HepG2 (cell line): ENCODE results near the gene F12. TPM values are rescaled to one million over a fixed set of nuclear protein-coding genes. Genes with fewer than 3 reads are reported as not detected.

Experiments used
- ATAC-seq: fragments of 200-7000 bp; cut with Tn5 transposase; 3 replicates; pipeline ENCODE4 v1.9.1; 2020; ENCODE audit warnings: mild to moderate bottlenecking, moderate library complexity
- BruUV-seq: library from RNA; stranded (reverse); fragments of 400-500 nt; replicated peaks from 2 replicates; lab custom pipeline; 2021; lab: Mats Ljungman, UMichigan
- CTCF ChIA-PET: fragments of 300-600 bp; formaldehyde crosslinking; extraction: SDS; loops from one replicate; lab custom pipeline; 2021; ENCODE audit warnings: low total read pairs, inconsistent platforms, low intra/inter-chr PET ratio; lab: Yijun Ruan, JAX
- POLR2A ChIA-PET: fragments of 350-600 bp; sonication (Branson Sonifier 250); formaldehyde crosslinking; loops from one replicate; lab custom pipeline; 2020; ENCODE audit warnings: antibody characterized with exemption, inconsistent platforms; lab: Yijun Ruan, JAX
- DNase-seq: peaks from one replicate; pipeline ENCODE4 v3.0.0-alpha.2; 2015; ENCODE audit warnings: low spot score
- FAIRE-seq: peaks from 3 replicates; lab custom pipeline; 2011; peaks lifted over from hg19 to GRCh38; lab: Jason Lieb, UNC
- H2AFZ ChIP-seq: one replicate; pipeline ENCODE4 v1.6.1; 2011; ENCODE audit warnings: low read length, inconsistent platforms
- H3K27ac ChIP-seq: fragments of 300-600 bp; 3 replicates; pipeline ENCODE4 v1.8.0; 2011; ENCODE audit warnings: mixed run types, mild to moderate bottlenecking, mixed read lengths, low read length, inconsistent platforms; ENCODE audit not compliant: insufficient read depth; ENCODE audit errors: extremely low read length
- H3K27me3 ChIP-seq, 2 experiments: fragments of 200-600 bp in 1 of 2; 2 replicates in 1 of 2; 3 replicates in 1 of 2; pipeline versions ENCODE4 v1.6.0 to v1.8.0; 2011; ENCODE audit warnings: low read length in 2 of 2, mild to moderate bottlenecking in 2 of 2, moderate library complexity in 2 of 2, inconsistent platforms in 1 of 2; ENCODE audit not compliant: insufficient read depth in 2 of 2, control insufficient read depth in 1 of 2
- H3K36me3 ChIP-seq, 2 experiments: fragments of 200-600 bp in 1 of 2; replicated peaks in 1 of 2; 2 replicates in 1 of 2; 3 replicates in 1 of 2; pipeline versions ENCODE4 v1.5.1 to v1.8.0; 2011; ENCODE audit warnings: low read length in 2 of 2, inconsistent platforms in 1 of 2; ENCODE audit not compliant: insufficient read depth in 2 of 2, control insufficient read depth in 1 of 2
- H3K4me1 ChIP-seq: 2 replicates; pipeline ENCODE4 v1.5.1; 2012; ENCODE audit warnings: low read length, inconsistent platforms; ENCODE audit not compliant: insufficient read depth
- H3K4me2 ChIP-seq: 2 replicates; pipeline ENCODE4 v1.6.0; 2011; ENCODE audit warnings: low read depth, low read length, inconsistent platforms
- H3K4me3 ChIP-seq, 3 experiments: fragments of 200-600 bp in 1 of 3; sonication (generic), shearing (Covaris generic) in 1 of 3; replicated peaks in 1 of 3; 2 replicates each; pipeline ENCODE4 v1.5.1; 2011 to 2016; ENCODE audit warnings: low read length in 3 of 3, inconsistent platforms in 2 of 3, low read depth in 2 of 3, mild to moderate bottlenecking in 2 of 3, control low read depth in 1 of 3, mixed read lengths in 1 of 3; ENCODE audit not compliant: insufficient read depth in 1 of 3
- H3K79me2 ChIP-seq: one replicate; pipeline ENCODE4 v1.6.1; 2011; ENCODE audit warnings: low read length, inconsistent platforms; ENCODE audit not compliant: insufficient read depth
- H3K9ac ChIP-seq: 2 replicates; pipeline ENCODE4 v1.6.0; 2011; ENCODE audit warnings: mild to moderate bottlenecking, low read depth, low read length, inconsistent platforms; ENCODE audit not compliant: insufficient read depth
- H3K9me3 ChIP-seq: 2 replicates; pipeline ENCODE4 v1.5.1; 2012; ENCODE audit warnings: mild to moderate bottlenecking, low read length
- H4K20me1 ChIP-seq: 2 replicates; pipeline ENCODE4 v1.6.0; 2011; ENCODE audit warnings: inconsistent platforms, mild to moderate bottlenecking, low read length, moderate library complexity; ENCODE audit not compliant: insufficient read depth
- CAMTA2 ChIP-seq: sonication (generic); formaldehyde crosslinking; IDR thresholded peaks from 2 replicates; pipeline ENCODE4 v1.4.0; 2020; ENCODE audit warnings: mild to moderate bottlenecking, missing genetic modification reagents, borderline replicate concordance
- MAFF ChIP-seq: IDR thresholded peaks from 2 replicates; pipeline ENCODE4 v1.6.1; 2011; ENCODE audit warnings: low read depth, low read length, improper control_type of control experiment
- MTF2 ChIP-seq: sonication (generic); formaldehyde crosslinking; IDR thresholded peaks from 2 replicates; pipeline ENCODE4 v1.5.0; 2020; ENCODE audit warnings: missing genetic modification reagents, borderline replicate concordance
- MXD1 ChIP-seq: sonication (generic); formaldehyde crosslinking; IDR thresholded peaks from 2 replicates; pipeline ENCODE4 v1.4.0; 2020; ENCODE audit warnings: mild to moderate bottlenecking, missing genetic modification reagents
- NFIC ChIP-seq: IDR thresholded peaks from 2 replicates; pipeline ENCODE4 v1.6.1; 2012; ENCODE audit warnings: mild to moderate bottlenecking, low read length, inconsistent platforms
- SSRP1 ChIP-seq: IDR thresholded peaks from 2 replicates; pipeline ENCODE4 v1.6.1; 2016; ENCODE audit warnings: control low read depth
- ZNF263 ChIP-seq: sonication (generic); formaldehyde crosslinking; IDR thresholded peaks from 2 replicates; pipeline ENCODE4 v1.4.0; 2020; ENCODE audit warnings: missing genetic modification reagents
- ZNF34 ChIP-seq: sonication (generic); formaldehyde crosslinking; IDR thresholded peaks from 2 replicates; pipeline ENCODE4 v1.4.0; 2020; ENCODE audit warnings: mild to moderate bottlenecking, missing genetic modification reagents, borderline replicate concordance
- ZNF431 ChIP-seq: sonication (generic); formaldehyde crosslinking; IDR thresholded peaks from 2 replicates; pipeline ENCODE4 v1.9.0; 2022; ENCODE audit warnings: missing genetic modification reagents, low read depth, mild to moderate bottlenecking, borderline replicate concordance
- ZNF713 ChIP-seq: sonication (generic); formaldehyde crosslinking; IDR thresholded peaks from 2 replicates; pipeline ENCODE4 v1.4.0; 2020; ENCODE audit warnings: mild to moderate bottlenecking, missing genetic modification reagents
- WGBS: methylation state at CpG from one replicate; pipeline ENCODE4 v1.1.6; 2017; ENCODE audit warnings: low lambda C conversion rate; 5-methylcytosine and 5-hydroxymethylcytosine counted together
- in situ Hi-C: cut with HindIII; loops from 2 replicates; pipeline ENCODE4 v1.10.0; 2017; ENCODE audit warnings: low pct_unique_long_range_greater_than_20kb; ENCODE audit not compliant: extremely low pct_ligation_motif_present
- intact Hi-C: fragments of 100-400 bp; cut with micrococcal nuclease; formaldehyde crosslinking; loops from one replicate; pipeline ENCODE4 v1.10.0; 2022; ENCODE audit not compliant: unreplicated experiment
- polyA plus RNA-seq, 8 experiments: library from polyadenylated mRNA; depleted of rRNA in 3 of 8; stranded (reverse) in 7 of 8; unstranded in 1 of 8; fragments of >200 nt; fragmentation: Illumina TruSeq in 4 of 8; extraction: Trizol in 4 of 8; gene quantifications; 2 replicates each; pipeline versions ENCODE4 v1.2.1 to v1.2.3, GENCODE V29; 2011 to 2016; ENCODE audit warnings: low read depth in 4 of 8, missing spikeins in 1 of 8, mixed read lengths in 1 of 8; ENCODE audit not compliant: insufficient read depth in 1 of 8
- total RNA-seq, 5 experiments: library from RNA; depleted of rRNA; stranded (reverse); fragments of >200 nt; fragmentation: Illumina TruSeq; extraction: Trizol; gene quantifications; 2 replicates each; pipeline ENCODE4 v1.2.3, GENCODE V29; 2016; ENCODE audit warnings: low read depth in 1 of 5
- TF ChIP-seq, protein P1 (sequence below): sonication (generic); formaldehyde crosslinking; IDR thresholded peaks from 2 replicates; pipeline ENCODE4 v1.4.0; 2020; ENCODE audit warnings: low read depth, missing genetic modification reagents
- TF ChIP-seq, protein P2 (sequence below): sonication (generic); formaldehyde crosslinking; IDR thresholded peaks from 2 replicates; pipeline ENCODE4 v1.4.0; 2020; ENCODE audit warnings: missing genetic modification reagents
- TF ChIP-seq, protein P3 (sequence below): IDR thresholded peaks from 2 replicates; pipeline ENCODE4 v1.6.1; 2016; ENCODE audit warnings: mild to moderate bottlenecking, missing biosample characterization, missing genetic modification reagents
- TF ChIP-seq, protein P4 (sequence below): sonication (generic); formaldehyde crosslinking; IDR thresholded peaks from 2 replicates; pipeline ENCODE4 v1.8.1; 2023; ENCODE audit warnings: mild to moderate bottlenecking, moderate library complexity, missing genetic modification reagents

Gene F12
- total and polyA plus RNA-seq, 2 of the 13 experiments (the other 11 are each of a cell fraction or from before 2014, with no cell fraction given) = 2.5 to 3.0 TPM

DNA sequence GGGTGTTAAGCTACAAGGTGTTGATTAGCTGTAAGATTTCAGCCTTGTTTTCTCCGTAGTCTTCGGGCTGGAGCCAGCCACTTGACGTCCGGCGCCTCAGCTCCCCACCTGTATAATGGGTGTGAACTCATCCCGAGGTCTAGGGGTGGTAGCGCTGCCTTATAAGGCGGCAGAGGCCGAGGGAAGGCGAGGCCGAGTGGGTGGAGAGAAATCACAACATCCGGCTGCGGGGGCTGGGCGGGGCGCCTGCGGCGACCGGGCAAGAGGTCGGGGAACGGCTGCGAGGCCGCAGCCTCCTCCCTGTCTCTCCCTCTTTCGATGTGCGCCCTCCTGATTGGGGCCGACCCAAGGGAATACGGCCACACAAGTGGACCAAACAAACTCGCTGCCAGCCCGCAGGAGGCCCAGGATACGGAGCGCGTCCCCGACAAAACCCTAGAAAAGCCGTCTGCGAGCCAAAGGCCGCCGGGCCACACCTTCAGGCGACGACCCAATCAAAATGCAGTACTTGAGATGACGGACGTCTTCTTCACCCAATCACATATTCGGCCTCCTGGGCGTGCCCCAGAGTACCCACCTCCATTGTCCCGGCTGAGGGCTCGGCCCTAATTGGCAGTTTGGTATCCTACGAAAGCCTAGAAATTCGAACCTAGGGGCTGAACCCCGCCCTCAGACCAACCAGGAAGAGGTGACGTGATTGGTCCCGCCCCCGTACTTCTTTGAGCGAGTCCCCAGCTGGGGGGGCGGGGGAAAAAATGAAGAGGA is 16.6 kb upstream of the F12 start (continued):
- TF ChIP-seq ZNF263 (CRISPR knock-in tag) = peak; percentile 48; the same call in 1 of the 2 replicates
- TF ChIP-seq, protein P1, sequence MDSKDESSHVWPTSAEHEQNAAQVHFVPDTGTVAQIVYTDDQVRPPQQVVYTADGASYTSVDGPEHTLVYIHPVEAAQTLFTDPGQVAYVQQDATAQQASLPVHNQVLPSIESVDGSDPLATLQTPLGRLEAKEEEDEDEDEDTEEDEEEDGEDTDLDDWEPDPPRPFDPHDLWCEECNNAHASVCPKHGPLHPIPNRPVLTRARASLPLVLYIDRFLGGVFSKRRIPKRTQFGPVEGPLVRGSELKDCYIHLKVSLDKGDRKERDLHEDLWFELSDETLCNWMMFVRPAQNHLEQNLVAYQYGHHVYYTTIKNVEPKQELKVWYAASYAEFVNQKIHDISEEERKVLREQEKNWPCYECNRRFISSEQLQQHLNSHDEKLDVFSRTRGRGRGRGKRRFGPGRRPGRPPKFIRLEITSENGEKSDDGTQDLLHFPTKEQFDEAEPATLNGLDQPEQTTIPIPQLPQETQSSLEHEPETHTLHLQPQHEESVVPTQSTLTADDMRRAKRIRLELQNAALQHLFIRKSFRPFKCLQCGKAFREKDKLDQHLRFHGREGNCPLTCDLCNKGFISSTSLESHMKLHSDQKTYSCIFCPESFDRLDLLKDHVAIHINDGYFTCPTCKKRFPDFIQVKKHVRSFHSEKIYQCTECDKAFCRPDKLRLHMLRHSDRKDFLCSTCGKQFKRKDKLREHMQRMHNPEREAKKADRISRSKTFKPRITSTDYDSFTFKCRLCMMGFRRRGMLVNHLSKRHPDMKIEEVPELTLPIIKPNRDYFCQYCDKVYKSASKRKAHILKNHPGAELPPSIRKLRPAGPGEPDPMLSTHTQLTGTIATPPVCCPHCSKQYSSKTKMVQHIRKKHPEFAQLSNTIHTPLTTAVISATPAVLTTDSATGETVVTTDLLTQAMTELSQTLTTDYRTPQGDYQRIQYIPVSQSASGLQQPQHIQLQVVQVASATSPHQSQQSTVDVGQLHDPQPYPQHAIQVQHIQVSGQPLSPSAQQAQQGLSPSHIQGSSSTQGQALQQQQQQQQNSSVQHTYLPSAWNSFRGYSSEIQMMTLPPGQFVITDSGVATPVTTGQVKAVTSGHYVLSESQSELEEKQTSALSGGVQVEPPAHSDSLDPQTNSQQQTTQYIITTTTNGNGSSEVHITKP (CRISPR knock-in tag) = peak; percentile 25
- TF ChIP-seq, protein P2, sequence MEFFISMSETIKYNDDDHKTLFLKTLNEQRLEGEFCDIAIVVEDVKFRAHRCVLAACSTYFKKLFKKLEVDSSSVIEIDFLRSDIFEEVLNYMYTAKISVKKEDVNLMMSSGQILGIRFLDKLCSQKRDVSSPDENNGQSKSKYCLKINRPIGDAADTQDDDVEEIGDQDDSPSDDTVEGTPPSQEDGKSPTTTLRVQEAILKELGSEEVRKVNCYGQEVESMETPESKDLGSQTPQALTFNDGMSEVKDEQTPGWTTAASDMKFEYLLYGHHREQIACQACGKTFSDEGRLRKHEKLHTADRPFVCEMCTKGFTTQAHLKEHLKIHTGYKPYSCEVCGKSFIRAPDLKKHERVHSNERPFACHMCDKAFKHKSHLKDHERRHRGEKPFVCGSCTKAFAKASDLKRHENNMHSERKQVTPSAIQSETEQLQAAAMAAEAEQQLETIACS (CRISPR knock-in tag) = peak; percentile 85
- TF ChIP-seq, protein P3, sequence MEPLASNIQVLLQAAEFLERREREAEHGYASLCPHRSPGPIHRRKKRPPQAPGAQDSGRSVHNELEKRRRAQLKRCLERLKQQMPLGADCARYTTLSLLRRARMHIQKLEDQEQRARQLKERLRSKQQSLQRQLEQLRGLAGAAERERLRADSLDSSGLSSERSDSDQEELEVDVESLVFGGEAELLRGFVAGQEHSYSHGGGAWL = 0 out of 2 replicates have a peak, but pooled peaks have one; percentile 22

GRCh38 chr5:177425196-177425800 is 15.9 kb upstream of the F12 start:
- FAIRE-seq (no peak), ATAC-seq (no peak), DNase-seq (no peak)
- in situ Hi-C loops = no loop called here
- H3K4me2 ChIP-seq = peak overlapping the region; percentile 92
- peak overlapping the region; percentile 82 for H3K9ac ChIP-seq
- ChIA-PET CTCF (no interaction called here), POLR2A (interaction anchor here (1.0 to 2.9 kb wide), 10 partner anchors 9 to 55 kb away, joined by 3 to 30 read pairs (median 11); partner anchors contain the start of gene F12)
- 10% methylated on average over 13 of the region's 13 CpGs for WGBS
- H2AFZ ChIP-seq = peak overlapping the region; percentile 50
- no TSS peak for BruUV-seq
- no peaks in the 10 kb centered on the region for H3K36me3 ChIP-seq
- peaks cover 43% of the 10 kb centered on the region for H3K4me1 ChIP-seq
- no peaks in the 10 kb centered on the region for H4K20me1 ChIP-seq
- peaks cover 0 to 14% of the 10 kb centered on the region in 2 experiments; a peak in 2 of 5 replicates for H3K27me3 ChIP-seq
- H3K79me2 ChIP-seq = peaks cover 14% of the 10 kb centered on the region
- no peaks in the 10 kb centered on the region for H3K9me3 ChIP-seq
- peak overlapping the region; percentile 47 to 73 (median 62) for H3K4me3 ChIP-seq
- intact Hi-C loops = no loop called here
- H3K27ac ChIP-seq = peak overlapping the region; percentile 83
- TF ChIP-seq ZNF431 (CRISPR knock-in tag) (no peak), ZNF34 (CRISPR knock-in tag) (no peak), MXD1 (CRISPR knock-in tag) (0 out of 2 replicates have a peak, but pooled peaks have one; percentile 36), ZNF713 (CRISPR knock-in tag) (no peak), MTF2 (CRISPR knock-in tag) (0 out of 2 replicates have a peak, but pooled peaks have one; percentile 56), CAMTA2 (CRISPR knock-in tag) (no peak), MAFF (no peak), NFIC (no peak), SSRP1 (peak; percentile 74; the same call in 1 of the 2 replicates)
- TF ChIP-seq, protein P4, sequence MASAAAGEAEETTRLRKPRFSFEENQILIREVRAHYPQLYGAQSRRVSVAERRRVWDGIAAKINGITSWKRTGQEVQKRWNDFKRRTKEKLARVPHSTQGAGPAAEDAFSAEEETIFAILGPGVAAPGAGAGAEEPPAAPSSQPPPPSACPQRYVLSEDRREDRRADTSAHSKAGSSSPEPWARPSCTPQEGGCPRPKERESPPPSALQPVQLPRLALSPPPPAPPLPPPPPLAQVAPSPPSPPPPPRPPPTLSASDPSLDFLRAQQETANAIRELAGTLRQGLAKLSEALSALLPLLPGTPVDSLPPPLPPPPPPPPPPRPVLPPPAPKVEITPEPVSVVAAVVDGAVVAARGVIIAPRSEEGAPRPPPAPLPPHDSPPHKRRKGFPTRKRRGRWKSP (CRISPR knock-in tag) = no peak
